HG03095 (cell line): ENCODE data around the gene C16orf87.
A peak's percentile ranks its signal among the peaks of the same experiment; 100 is the strongest.
"Not testable (repeated sequence)": the region's sequence is repeated elsewhere in the genome, so short reads cannot be mapped to it uniquely, and the experiment has no call there.

ENCODE experiments used
- ATAC-seq: cut with Tn5 transposase; IDR thresholded peaks from one replicate; pipeline ENCODE4 v1.9.1; 2021; ENCODE audit warnings: moderate library complexity; ENCODE audit not compliant: unreplicated experiment

C16orf87 gene, protein sequence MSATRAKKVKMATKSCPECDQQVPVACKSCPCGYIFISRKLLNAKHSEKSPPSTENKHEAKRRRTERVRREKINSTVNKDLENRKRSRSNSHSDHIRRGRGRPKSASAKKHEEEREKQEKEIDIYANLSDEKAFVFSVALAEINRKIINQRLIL

DNA sequence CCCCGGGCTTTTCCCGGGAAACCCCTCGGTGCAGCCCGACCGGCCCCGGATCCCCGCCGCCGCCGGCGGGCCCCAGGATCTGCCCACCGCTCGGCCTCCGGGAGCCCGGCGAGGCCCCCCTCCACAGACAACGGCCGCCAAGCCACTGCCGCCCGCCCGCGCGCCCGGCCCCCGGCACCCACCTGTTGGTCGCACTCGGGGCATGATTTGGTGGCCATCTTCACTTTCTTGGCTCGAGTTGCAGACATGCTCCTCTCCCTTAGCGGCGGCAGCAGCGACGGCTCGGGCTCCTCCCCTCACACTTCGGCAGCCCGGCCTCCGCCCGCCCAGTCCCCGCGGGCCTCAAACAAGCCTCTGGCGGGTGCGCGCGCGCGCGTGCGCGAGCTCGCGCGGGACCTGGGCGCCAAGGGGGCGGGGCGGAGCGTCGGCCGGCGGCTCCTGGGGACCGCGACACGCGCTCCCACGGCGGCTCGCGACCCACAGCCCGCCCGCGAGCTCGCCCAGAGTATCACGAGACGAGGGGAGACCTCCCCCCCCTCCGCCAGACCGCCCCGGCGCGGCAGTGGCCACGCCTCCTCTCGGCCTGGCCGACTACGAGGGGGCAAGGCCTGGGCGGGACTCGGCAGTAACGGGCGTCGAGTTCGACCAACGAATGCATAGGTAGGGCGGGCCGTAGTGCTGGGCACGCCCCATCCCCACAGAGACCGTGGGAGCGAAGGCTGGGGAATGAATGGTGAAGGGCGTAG, at the start of gene C16orf87:
Gene C16orf87, minus strand, starts transcription at position 279 of the 746 bp plus-strand sequence. Its CDS starts 31 bp downstream, at position 248.
- peak; percentile 95 for ATAC-seq

DNA sequence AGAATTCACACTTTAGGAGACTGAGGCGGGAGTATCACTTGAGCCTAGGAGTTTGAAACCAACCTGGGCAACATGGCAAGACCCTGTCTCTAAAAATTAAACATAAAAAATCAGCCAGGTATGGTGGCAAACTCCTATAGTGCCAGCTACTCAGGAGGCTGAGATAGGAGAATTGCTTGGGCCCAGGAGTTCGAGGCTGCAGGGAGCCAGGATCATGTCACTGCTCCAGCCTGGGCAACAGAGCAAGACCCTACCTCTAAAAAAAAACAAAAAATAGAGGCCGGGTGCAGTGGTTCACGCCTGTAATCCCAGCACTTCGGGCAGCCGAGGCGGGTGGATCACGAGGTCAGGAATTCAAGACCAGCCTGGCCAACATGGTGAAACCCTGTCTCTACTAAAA, 44.3 kb upstream of the C16orf87 start:
- no peak for ATAC-seq

DNA sequence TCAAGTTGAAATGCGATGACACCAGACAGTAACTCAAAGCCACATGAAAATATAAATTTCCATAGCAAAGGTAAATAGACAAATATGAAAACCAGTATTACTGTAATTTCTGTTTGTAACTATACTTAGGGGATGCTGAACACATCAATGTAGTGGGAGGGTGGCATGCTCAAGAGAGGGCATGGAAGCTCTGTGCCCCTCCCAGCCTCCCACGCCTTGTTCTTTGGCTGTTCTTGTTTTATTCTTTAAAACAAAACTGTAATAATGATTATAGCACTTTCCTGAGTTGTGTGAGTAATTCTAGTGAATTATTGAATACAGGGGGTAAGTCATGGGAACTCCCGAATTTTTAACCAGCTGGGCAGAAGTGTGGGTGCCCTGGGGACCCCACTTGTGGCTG, 42.2 kb upstream of the C16orf87 start:
- ATAC-seq, result no peak

DNA sequence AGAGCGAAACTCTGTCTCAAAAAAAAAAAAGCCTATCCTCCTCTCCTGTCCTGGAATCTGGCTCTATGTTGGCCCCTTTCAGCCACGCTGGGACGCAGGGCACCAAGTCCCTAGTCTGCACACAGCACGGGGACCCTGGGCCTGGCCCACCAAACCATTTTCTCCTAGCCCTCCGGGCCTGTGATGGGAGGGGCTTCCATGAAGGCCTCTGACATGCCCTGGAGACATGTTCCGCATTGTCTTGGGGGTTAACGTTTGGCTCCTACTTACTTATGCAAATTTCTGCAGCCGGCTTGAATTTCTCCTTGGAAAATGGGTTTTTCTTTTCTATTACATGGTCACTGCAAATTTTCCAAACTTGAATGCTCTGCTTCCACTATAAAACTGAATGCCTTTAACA, 40.6 kb upstream of the C16orf87 start:
- ATAC-seq, result no peak

DNA sequence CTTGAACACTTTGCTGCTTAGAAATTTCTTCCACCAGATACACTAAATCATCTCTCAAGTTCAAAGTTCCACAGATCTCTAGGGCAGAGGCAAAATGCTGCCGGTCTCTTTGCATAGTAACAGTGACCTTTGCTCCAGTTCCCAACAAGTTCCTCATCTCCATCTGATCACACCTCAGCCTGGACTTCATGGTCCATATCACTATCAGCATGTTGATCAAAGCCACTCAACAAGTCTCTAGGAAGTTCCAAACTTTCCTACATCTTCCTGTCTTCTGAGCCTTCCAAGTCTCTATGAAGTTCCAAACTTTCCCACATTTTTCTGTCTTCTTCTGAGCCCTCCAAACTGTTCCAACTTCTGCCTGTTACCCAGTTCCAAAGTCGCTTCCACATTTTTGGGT, 37.9 kb upstream of the C16orf87 start:
- not testable (repeated sequence) for ATAC-seq

DNA sequence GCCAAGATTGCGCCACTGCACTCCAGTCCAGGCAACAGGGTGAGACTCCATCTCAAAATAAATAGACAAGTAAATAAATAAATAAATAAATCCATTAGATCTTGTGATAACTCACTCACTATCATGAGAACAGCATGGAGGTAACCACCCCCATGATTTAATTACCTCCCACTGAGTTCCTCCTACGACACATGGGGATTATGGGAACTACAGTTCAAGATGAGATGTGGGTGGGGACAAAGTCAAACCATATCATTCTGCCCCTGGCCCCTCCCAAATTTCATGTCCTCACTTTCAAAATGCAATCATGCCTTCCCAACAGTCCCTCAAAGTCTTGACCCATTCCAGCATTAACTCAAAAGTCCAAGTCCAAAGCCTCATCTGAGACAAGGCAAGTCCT, 36.5 kb upstream of the C16orf87 start:
- not testable (repeated sequence) for ATAC-seq

DNA sequence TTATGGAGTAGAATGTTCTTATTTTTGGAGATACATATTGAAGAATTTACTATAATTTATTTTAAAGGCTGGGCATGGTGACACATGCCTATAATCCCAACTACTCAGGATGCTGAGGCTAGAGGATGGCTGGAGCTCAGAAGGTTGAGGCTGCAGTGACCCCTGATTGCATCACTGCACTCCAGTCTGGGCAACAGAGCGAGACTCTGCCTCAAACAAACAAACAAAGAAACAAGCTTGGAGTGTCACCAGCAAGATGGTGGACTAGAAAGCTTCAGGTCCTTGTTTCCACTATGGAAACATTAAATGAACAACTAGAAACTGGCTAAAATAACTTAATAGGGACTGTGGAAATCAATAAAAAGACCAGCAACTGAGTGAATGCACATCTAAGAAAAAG, 35.3 kb upstream of the C16orf87 start:
- ATAC-seq, result no peak

DNA sequence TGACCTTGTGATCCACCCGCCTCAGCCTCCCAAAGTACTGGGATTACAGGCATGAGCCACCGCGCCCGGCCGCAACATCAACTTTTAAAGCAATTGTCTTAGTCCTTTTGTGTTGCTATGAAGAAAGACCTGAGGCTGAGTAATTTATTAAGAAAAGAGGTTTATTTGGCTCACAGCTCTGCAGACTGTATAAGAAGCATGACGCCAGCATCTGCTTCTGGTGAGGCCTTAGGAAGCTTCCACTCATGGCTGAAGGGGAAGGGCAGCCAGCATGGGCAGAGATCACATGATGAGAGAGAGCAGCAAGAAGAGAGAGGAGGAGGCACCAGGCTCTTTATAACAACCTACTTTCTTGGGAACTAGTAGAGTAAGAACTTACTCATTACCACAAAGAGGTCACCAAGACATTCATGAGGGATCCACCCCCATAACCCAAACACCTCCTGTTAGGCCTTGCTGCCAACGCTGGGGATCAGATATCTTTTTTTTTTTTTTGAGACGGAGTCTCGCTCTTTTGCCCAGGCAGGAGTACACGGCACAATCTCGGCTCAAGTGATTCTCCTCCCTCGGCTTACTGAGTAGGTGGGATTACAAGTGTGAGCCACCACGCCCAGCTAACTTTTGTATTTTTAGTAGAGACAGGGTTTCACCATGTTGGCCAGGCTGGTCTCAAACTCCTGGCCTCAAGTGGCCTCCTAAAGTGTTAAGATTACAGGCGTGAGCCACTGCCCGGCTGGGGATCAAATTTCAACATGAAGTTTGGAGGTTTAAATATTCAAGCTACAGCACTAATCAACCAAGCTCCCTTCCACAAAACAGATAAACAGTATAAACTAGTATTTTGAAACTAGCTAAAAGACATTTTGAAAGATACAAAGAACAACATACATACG, 31.8 kb upstream of the C16orf87 start:
- ATAC-seq, result no peak

DNA sequence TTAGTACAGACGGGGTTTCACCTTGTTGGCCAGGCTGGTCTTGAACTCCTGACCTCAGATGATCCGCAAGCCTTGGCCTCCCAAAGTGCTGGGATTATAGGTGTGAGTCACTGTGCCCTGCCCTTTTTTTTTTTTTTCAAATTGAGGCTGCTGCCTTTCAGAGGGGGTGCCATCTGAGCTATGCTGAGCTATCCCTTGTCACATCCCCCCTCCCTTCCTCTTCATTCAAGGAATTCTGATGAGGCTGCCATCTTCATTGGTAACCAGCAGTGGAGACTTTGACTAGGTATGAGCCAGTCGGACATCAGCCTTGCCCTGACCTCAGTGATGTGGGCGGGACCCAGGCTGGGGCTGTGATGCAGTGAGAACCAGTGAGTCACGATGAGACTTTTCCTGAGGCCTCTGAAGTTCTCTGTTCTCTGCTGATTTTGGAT, 28.8 kb upstream of the C16orf87 start:
- ATAC-seq, result no peak

DNA sequence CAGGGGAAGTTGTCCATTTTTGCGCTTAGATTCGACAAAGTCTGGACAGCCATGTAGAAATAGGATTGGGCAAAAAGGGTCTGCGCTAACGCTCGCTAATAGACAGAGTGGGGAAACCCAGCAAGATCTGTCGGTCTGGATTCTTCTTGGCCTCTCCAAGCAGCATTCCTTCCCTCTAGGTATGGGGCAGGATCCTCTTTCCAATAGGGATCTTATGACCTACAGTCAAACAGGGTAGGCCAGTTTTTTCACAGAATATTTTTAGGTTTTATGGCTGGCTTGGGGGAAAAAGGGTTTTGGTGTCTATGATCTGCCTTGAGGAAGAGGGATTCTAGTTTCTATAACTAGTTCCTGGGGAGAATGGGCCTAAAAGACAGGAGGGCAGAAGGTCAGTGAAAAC, 27.2 kb upstream of the C16orf87 start:
- no peak for ATAC-seq

DNA sequence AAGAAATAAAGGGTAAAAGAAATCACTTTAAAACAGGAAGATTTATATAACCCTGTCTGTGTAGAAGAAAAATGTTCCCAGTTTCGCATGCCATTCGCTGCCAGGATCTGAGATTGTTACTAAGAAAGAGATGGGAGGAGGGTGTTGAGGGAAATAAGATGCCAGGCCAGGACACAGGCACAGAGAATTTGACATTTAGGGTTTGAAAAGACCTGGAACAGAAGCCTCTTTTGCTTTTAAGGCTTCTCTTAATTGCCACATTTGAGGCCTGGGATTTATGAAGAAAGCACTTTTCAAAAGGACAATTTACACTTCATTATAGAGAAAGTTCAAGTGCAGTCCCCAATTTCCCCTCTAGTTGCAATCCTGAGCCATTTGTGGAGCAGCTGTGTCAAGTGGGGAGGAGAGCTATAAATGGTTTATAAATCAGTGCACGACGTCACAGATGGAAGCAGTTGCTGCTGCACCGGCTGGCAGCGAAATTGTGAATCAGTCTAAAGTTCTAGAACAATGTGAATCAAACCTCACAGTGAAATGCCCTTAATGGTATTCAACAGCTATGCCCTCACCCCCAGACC, 26.5 kb upstream of the C16orf87 start:
- no peak for ATAC-seq

DNA sequence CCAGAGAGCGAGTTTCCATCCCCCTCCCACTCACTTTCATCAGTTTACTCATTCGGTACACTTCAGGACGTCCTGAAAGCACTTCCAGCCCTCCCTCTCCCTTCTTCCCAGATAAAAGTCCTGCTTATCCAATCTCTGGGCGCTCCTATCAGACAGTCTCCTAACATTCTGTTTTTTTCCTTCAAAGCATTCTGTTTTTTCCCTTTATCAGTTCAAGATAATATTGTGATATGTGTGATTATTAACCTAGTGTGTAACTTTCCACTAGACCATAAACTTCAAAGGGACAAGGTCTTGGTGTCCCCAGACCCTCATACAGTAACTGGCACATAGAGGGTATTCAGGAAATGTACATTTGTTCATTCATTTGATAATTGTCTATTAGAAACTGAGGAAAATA, 24.4 kb upstream of the C16orf87 start:
- ATAC-seq, result no peak

DNA sequence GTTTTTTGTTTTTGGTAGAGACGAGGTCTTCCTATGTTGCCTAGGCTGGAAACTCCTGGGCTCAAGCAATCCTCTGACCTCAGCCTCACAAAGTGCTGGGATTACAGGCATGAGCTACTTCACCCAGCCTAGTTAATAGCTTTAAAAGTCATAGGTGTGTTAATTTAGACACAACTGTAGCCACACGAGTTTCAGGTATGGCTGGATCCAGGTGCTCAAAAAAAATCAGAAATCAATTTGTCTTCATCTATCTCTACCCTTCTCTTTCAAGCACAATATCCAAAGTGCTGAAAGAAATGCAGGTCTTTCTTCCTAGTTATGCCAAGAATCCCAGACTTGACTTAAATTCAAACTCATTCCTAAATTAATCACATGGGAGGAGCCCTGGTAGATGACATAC, 23.9 kb upstream of the C16orf87 start:
- ATAC-seq, result no peak

DNA sequence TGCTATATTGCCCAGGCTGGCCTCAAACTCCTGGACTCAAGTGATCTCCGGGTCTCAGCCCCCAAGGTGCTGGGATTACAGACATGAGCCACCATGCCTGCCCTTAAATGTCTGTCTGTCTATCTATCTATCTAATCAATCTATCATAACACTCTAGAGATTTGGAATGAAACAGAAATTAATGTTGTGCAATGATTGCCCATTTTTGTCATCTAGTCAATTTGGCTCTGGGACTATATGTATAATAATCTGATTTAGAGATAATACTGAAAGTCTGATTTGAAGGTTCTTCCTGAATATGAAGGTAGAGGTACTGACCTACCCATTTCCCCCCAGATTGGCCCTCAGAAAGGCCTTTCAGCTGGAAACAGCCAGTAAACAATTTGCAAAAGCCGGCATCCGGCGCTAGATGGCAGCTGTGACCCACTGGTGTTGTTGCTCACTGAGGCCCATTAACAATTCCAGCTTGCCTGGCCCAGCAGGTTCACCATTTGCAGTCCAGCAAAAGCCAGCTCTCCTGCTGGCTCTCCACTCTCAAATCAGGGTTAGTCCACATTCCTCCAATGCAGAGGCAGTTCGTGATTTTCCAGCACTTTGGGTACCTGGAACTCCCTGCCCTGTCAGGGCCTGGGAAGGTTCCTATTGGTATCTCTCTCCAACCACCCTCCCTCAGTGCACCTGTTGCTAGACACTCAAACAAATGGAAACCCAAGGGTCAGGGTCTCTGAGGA, 22.9 kb upstream of the C16orf87 start:
- ATAC-seq, result peak; percentile 47

DNA sequence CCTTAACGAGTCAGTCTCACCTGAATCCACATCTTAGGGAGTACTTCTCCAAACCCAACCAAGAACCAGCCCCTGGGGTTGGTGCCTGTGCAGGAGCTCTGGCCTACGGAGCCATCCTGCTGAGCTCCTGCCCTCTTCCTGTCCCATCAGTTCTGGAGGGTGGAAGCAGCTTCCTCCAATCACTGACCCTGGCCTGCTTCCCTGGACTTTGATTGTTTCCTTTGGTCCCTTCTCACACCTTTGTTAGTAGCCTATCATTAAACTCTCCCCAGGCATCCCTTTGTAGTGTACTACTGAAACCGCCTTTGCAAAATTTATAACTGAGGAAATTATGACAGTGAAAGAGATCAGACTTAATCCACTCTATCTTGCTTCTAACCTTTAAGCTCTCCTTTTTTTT, 21.1 kb upstream of the C16orf87 start:
- ATAC-seq, result no peak

DNA sequence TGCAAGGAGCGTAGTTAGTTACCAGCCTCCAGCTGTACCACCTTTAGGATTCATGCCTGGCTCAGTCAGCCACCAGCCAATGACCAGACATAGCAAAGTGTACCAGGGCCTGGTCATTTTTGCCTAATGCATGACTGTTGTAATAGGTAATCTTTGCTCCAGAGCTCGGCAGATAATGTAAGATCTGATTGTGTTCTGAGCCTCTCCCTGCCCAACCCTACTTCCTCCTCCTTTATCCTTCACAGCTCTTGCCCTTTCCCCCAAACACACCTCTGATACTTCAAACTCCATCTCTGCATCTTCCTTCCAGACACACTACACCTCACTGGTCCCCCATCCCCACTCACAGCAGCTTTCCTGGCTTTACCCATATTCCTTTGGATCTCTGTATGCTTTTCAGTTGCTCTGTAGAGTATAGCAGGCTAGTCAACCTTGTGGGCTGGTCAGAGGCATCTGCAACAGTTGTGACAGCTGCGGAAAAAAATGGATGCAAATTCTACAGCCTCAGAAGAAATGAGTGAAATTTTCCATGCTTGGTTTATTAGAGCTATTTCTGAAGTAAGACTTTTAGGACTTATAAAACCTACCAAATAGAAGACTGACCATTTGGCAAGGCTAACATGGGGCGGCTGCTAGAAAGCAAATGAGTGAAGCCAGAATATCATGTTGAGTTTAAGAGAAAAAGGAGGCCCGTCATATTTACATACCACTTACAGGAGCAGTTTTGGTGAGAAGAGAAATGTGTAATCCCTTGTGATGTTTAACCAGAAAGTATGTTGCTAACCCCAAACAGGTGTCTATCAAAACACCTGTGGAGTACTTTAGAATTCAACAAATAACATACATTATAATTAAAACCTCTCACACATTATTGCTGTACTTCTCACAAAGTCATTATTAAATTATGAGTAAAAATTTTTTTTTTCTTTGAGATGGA, 19.9 kb upstream of the C16orf87 start:
- no peak for ATAC-seq

DNA sequence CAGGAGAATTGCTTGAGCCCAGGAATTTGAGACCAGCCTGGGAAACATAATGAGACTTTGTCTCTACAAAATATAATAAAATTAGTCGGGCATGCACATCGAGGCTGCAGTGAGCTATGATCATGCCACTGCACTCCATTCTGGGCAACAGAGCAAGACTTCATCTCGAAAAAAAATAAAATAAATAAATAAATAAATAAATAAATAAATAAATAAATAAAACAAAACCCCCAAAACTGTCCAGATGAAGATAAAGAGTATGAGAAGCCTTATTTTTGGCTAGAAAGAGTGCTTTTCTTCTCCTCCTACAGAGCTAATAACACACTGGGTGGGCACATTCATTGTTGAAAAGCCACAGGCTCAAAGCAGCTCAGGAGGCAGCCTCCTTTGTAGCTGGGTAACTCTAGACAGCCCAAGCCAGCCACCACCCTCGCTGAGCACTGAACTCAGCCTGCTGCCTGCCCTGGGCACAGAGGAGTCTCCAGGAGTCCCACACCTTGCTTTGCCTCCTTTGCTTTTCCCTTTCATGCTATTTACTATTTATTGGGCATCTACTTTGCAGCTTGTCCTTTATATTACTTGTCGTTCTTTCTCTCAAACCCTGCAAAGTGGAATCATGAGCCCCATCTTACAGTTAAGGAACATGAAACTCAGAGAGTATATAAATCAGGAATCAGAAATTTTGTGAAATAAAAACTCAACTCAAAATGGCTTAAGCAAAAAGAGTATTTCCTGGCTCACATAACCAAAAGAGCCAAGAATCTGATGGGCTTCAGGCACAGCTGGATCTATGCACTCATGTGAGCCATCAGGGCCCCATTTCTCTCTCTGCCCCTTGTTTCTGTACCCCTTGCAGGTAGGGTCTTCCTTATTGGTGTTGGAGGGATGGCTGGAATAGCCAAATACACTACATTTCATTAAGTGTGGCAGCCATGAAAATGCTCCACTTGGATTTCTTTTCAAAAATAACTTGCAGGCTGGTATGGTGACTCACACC, 18.1 kb upstream of the C16orf87 start:
- no peak for ATAC-seq

DNA sequence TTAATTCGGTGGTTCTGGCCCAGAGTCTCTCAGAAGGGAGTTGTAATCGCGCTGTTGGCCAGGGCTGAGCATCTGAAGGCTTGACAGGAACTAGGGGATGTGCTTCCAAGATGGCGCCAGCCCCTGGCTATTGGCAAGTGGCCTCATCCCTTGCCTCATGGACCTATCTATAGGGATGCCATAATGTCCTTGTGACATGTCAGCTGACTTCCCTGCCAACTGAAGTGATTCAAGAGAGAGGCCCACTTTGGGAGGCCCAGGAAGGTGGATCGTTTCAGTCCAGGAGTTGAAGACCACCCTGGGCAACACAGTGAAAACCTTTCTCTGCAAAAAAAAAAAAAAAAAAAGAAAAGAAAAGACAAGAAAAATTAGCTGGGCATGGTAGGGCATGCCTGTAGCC, 15.0 kb upstream of the C16orf87 start:
- ATAC-seq, result no peak
